Measurements from ENCODE around the gene GLTPD2.

DNA sequence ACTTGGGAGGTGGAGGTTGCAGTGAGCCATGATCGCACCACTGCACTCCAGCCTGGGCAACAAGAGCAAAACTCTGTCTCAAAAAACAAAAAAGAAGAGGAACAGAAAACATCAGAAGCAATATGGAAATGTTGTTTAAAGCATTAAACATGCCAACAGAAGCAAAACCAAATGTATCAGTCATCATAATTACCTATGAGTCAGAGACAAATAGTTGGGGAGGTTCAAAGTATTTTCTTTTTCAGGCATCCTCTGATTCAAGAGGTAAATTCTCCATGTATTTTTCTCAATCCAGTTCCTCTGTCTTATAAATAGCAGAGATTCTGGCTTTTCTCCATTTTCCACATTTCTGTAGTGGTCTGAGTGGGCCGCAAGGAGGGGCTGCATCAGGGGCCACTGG, 19.1 kb upstream of the GLTPD2 start:
- TF ChIP-seq, protein P1, sequence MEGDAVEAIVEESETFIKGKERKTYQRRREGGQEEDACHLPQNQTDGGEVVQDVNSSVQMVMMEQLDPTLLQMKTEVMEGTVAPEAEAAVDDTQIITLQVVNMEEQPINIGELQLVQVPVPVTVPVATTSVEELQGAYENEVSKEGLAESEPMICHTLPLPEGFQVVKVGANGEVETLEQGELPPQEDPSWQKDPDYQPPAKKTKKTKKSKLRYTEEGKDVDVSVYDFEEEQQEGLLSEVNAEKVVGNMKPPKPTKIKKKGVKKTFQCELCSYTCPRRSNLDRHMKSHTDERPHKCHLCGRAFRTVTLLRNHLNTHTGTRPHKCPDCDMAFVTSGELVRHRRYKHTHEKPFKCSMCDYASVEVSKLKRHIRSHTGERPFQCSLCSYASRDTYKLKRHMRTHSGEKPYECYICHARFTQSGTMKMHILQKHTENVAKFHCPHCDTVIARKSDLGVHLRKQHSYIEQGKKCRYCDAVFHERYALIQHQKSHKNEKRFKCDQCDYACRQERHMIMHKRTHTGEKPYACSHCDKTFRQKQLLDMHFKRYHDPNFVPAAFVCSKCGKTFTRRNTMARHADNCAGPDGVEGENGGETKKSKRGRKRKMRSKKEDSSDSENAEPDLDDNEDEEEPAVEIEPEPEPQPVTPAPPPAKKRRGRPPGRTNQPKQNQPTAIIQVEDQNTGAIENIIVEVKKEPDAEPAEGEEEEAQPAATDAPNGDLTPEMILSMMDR (IDR thresholded peaks at IDR 0.05): no peak
- no peak for TF ChIP-seq POLR2A (IDR thresholded peaks at IDR 0.05)

Measured in upper lobe of left lung (tissue), 4 donors.